ENCODE results near the gene EIF2A.
"Not testable (repeated sequence)": the region's sequence is repeated elsewhere in the genome, so short reads cannot be mapped to it uniquely, and the experiment has no call there.

EIF2A gene

GRCh38 chr3:150603153-150603979, 56.8 kb downstream of the EIF2A start, which contains the start of gene SELENOT:
TSS of gene SELENOT (plus strand) at chr3:150603321. CDS start at chr3:150603363, 42 bp downstream.
- DNase-seq, result peak; percentile 96

GRCh38 chr3:150603980-150604319, 57.4 kb downstream of the EIF2A start:
- DNase-seq, result no peak

GRCh38 chr3:150605998-150606641, 59.5 kb downstream of the EIF2A start:
- DNase-seq, result no peak

- no peak for DNase-seq
Measured at GRCh38 chr3:150607267-150608065, 60.9 kb downstream of the EIF2A start.

GRCh38 chr3:150609988-150610387, 63.4 kb downstream of the EIF2A start:
- no peak for DNase-seq

- DNase-seq, result no peak
Measured at GRCh38 chr3:150610785-150611184, 64.2 kb downstream of the EIF2A start.

- DNase-seq, result no peak
Measured at GRCh38 chr3:150611666-150612065, 65.1 kb downstream of the EIF2A start.

GRCh38 chr3:150612494-150612893, 65.9 kb downstream of the EIF2A start:
- no peak for DNase-seq

GRCh38 chr3:150613034-150613433, 66.4 kb downstream of the EIF2A start:
- no peak for DNase-seq

- no peak for DNase-seq
Measured at GRCh38 chr3:150613709-150614480, 67.3 kb downstream of the EIF2A start.

GRCh38 chr3:150620002-150620689, 73.6 kb downstream of the EIF2A start:
- no peak for DNase-seq

GRCh38 chr3:150622955-150623354, 76.4 kb downstream of the EIF2A start:
- not testable (repeated sequence) for DNase-seq

- DNase-seq, result no peak
Measured at GRCh38 chr3:150623945-150624344, 77.4 kb downstream of the EIF2A start.

GRCh38 chr3:150626148-150626930, 79.8 kb downstream of the EIF2A start:
- DNase-seq, result no peak

- no peak for DNase-seq
Measured at GRCh38 chr3:150627557-150627956, 81.0 kb downstream of the EIF2A start.

GRCh38 chr3:150631515-150632221, 85.1 kb downstream of the EIF2A start:
- DNase-seq, result no peak

- no peak for DNase-seq
Measured at GRCh38 chr3:150635076-150635475, 88.5 kb downstream of the EIF2A start.

GRCh38 chr3:150635526-150635925, 88.9 kb downstream of the EIF2A start:
- DNase-seq, result peak; percentile 56
